GM12878 (cell line): ENCODE results near the gene LETM1. TPM values are rescaled to one million over a fixed set of nuclear protein-coding genes. Genes with fewer than 3 reads are reported as not detected.

Experiments
- ATAC-seq: fragments of 200-7000 bp; cut with Tn5 transposase; 3 replicates; pipeline ENCODE4 v1.9.1; 2020; ENCODE audit warnings: mild to moderate bottlenecking, moderate library complexity
- BruUV-seq: library from RNA; stranded (reverse); fragments of 400-500 nt; replicated peaks from 2 replicates; lab custom pipeline; 2021; lab: Mats Ljungman, UMichigan
- CTCF ChIA-PET: fragments of 300-600 bp; sonication (Branson Sonifier 250); formaldehyde crosslinking; extraction: SDS; loops from one replicate; lab custom pipeline; 2021; ENCODE audit warnings: inconsistent platforms; lab: Yijun Ruan, JAX
- POLR2A ChIA-PET: fragments of 350-600 bp; formaldehyde crosslinking; extraction: SDS; loops from one replicate; lab custom pipeline; 2021; ENCODE audit warnings: inconsistent platforms; lab: Charles Lee
- RAD21 ChIA-PET: fragments of 300-600 bp; sonication (Branson Sonifier 250); formaldehyde crosslinking; loops from one replicate; lab custom pipeline; 2023; ENCODE audit warnings: antibody characterized with exemption; ENCODE audit not compliant: unreplicated experiment; lab: Charles Lee
- SMC1A ChIA-PET: fragments of 300-600 bp; sonication (Branson Sonifier 250); formaldehyde crosslinking; loops from one replicate; lab custom pipeline; 2023; ENCODE audit not compliant: unreplicated experiment, uncharacterized antibody; lab: Charles Lee
- DNase-seq: peaks from one replicate; pipeline ENCODE4 v3.0.0-alpha.2; 2011; ENCODE audit warnings: low read depth, low spot score
- FAIRE-seq: peaks from 3 replicates; lab custom pipeline; 2011; peaks lifted over from hg19 to GRCh38; lab: Jason Lieb, UNC
- H2AFZ ChIP-seq: 2 replicates; pipeline ENCODE4 v1.6.0; 2011; ENCODE audit warnings: low read depth, low read length, control low read depth; ENCODE audit not compliant: control insufficient read depth
- H3K27ac ChIP-seq: 2 replicates; pipeline ENCODE4 v1.5.1; 2011; ENCODE audit warnings: control low read depth; ENCODE audit not compliant: control insufficient read depth, insufficient read depth
- H3K27me3 ChIP-seq, 2 experiments: replicated peaks in 1 of 2; 2 replicates each; pipeline versions ENCODE4 v1.6.0 to v1.6.1; 2011; ENCODE audit warnings: low read length in 1 of 2; ENCODE audit not compliant: control insufficient read depth in 2 of 2, insufficient read depth in 2 of 2
- H3K36me3 ChIP-seq, 2 experiments: 2 replicates each; pipeline ENCODE4 v1.5.1; 2011; ENCODE audit warnings: low read length in 1 of 2; ENCODE audit not compliant: control insufficient read depth in 2 of 2, insufficient read depth in 2 of 2
- H3K4me1 ChIP-seq: 2 replicates; pipeline ENCODE4 v1.6.1; 2011; ENCODE audit warnings: mild to moderate bottlenecking, low read length, moderate library complexity, mixed read lengths; ENCODE audit not compliant: control insufficient read depth, insufficient read depth
- H3K4me2 ChIP-seq: 2 replicates; pipeline ENCODE4 v1.6.0; 2011; ENCODE audit warnings: control low read depth; ENCODE audit not compliant: control insufficient read depth, insufficient read depth
- H3K4me3 ChIP-seq: fragments of 200-600 bp; sonication (generic); 2 replicates; pipeline ENCODE4 v1.5.1; 2016
- H3K79me2 ChIP-seq: 2 replicates; pipeline ENCODE4 v1.6.0; 2011; ENCODE audit warnings: low read length; ENCODE audit not compliant: control insufficient read depth, insufficient read depth
- H3K9ac ChIP-seq: 2 replicates; pipeline ENCODE4 v1.8.0; 2011; ENCODE audit warnings: low read length, control low read depth, mixed read lengths; ENCODE audit not compliant: control insufficient read depth, insufficient read depth
- H3K9me3 ChIP-seq: replicated peaks from 3 replicates; pipeline ENCODE4 v1.5.1; 2011; ENCODE audit warnings: mild to moderate bottlenecking, low read length; ENCODE audit not compliant: control insufficient read depth, insufficient read depth
- H4K20me1 ChIP-seq: 2 replicates; pipeline ENCODE4 v1.6.0; 2011; ENCODE audit not compliant: control insufficient read depth, insufficient read depth
- CEBPB ChIP-seq, 2 experiments: fragments of 150-350 bp in 1 of 2; IDR thresholded peaks; 2 replicates each; pipeline ENCODE4 v1.6.1; 2012 to 2014; ENCODE audit warnings: low read depth in 2 of 2, low read length in 2 of 2, borderline replicate concordance in 1 of 2, inconsistent platforms in 1 of 2
- RELB ChIP-seq: fragments of 450-650 bp; IDR thresholded peaks from 2 replicates; pipeline ENCODE4 v1.6.1; 2017; ENCODE audit warnings: low read depth, mild to moderate bottlenecking, moderate library complexity
- ZBTB4 ChIP-seq: fragments of 450-650 bp; formaldehyde crosslinking; IDR thresholded peaks from 2 replicates; pipeline ENCODE4 v1.4.0; 2022; ENCODE audit warnings: mild to moderate bottlenecking, moderate library complexity
- whole genome bisulfite sequencing: methylation state at CpG from one replicate; pipeline ENCODE4 v1.1.6; 2016; ENCODE audit warnings: low lambda C conversion rate; ENCODE audit not compliant: insufficient replicate concordance, insufficient coverage; ENCODE audit errors: missing lambda C conversion rate; 5-methylcytosine and 5-hydroxymethylcytosine counted together
- in situ Hi-C: fragments of 300-500 bp; cut with MboI; formaldehyde crosslinking; loops from 9 replicates; pipeline ENCODE4 v1.14.3; 2018; ENCODE audit warnings: mixed read lengths
- intact Hi-C: fragments of 100-400 bp; cut with micrococcal nuclease; formaldehyde crosslinking; loops from one replicate; pipeline ENCODE4 v1.14.2; 2022; ENCODE audit not compliant: unreplicated experiment
- polyA plus RNA-seq, 11 experiments: library from polyadenylated mRNA; depleted of rRNA in 4 of 11; unstranded in 6 of 11; stranded (reverse) in 5 of 11; fragments of >200 nt; fragmentation: Nextera tagmentation in 4 of 11; fragmentation: Illumina TruSeq in 1 of 11; extraction: Ambion mirVana in 4 of 11; extraction: Trizol in 1 of 11; gene quantifications; 1 replicate in 1 of 11; 2 replicates in 10 of 11; pipeline versions ENCODE4 v1.2.1 to v1.2.3, GENCODE V29; 2011 to 2016; ENCODE audit warnings: inconsistent platforms in 2 of 11, missing spikeins in 2 of 11, low read depth in 1 of 11
- total RNA-seq, 4 experiments: library from RNA; depleted of rRNA in 3 of 4; stranded (reverse); fragments of >200 nt in 3 of 4; fragmentation: Illumina TruSeq in 1 of 4; extraction: Trizol in 1 of 4; gene quantifications; 2 replicates each; pipeline versions ENCODE4 v1.2.1 to v1.2.3, GENCODE V29; 2013 to 2021
- TF ChIP-seq, protein P1 (sequence below): fragments of 450-650 bp; IDR thresholded peaks from 2 replicates; pipeline ENCODE4 v1.6.1; 2018; ENCODE audit warnings: borderline replicate concordance, mild to moderate bottlenecking; ENCODE audit not compliant: partially characterized antibody

Gene LETM1
- total and polyA plus RNA-seq, 10 of the 15 experiments (the other 5 are each of a cell fraction or from before 2014, with no cell fraction given) = 2.6 to 65.2 (median 30.2) TPM

DNA sequence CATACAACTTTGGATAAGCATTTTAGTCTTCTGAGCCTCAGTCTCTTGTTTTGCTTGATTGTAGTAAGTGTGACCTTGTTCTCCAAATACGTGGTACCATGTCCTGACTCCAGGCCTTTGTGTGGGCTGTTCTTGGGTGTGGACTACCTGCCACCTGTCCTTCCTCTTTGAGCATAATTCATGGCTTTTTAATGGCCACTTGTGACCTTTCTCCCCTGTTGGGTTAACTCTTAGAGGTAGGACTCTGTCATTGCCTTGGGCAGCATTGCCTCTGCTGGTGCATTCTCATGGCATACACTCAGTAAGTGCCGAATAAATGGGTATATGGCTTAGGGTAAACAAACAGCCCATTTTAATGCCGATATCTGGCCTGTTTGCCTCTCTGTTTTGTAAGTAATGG, 18.2 kb upstream of the LETM1 start (continued):
- TF ChIP-seq, protein P1, sequence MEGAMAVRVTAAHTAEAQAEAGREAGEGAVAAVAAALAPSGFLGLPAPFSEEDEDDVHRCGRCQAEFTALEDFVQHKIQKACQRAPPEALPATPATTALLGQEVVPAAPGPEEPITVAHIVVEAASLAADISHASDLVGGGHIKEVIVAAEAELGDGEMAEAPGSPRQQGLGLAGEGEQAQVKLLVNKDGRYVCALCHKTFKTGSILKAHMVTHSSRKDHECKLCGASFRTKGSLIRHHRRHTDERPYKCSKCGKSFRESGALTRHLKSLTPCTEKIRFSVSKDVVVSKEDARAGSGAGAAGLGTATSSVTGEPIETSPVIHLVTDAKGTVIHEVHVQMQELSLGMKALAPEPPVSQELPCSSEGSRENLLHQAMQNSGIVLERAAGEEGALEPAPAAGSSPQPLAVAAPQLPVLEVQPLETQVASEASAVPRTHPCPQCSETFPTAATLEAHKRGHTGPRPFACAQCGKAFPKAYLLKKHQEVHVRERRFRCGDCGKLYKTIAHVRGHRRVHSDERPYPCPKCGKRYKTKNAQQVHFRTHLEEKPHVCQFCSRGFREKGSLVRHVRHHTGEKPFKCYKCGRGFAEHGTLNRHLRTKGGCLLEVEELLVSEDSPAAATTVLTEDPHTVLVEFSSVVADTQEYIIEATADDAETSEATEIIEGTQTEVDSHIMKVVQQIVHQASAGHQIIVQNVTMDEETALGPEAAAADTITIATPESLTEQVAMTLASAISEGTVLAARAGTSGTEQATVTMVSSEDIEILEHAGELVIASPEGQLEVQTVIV = no peak

DNA sequence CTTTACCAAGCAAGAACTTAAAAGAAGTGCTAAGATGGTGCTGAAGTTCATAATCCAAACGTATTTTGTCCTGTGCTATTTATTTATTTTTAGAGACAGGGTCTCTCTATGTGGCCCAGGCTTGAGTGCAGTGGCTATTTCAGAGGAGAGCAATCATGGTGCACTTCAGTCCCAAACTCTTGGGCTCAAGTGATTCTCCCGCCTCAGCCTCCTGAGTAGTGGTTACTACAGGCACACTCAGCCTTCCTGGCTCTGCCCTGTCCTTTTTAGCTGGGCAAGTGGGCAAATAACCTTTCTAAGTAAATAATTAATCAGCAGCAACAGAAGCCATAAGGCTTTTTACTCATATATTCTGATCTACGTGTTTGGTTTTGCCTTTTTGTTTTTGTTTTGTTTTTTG, 17.8 kb upstream of the LETM1 start:
- WGBS = 35% methylated on average over 3 of the region's 3 CpGs
- Histone ChIP-seq H3K27ac (peak overlapping the region; percentile 33), H3K79me2 (peaks cover 75% of the 10 kb centered on the region), H3K36me3 (peaks cover 0 to 2% of the 10 kb centered on the region in 2 experiments; a peak in 3 of 4 replicates), H3K4me2 (peak overlapping the region; percentile 46), H3K9me3 (no peaks in the 10 kb centered on the region), H4K20me1 (no peaks in the 10 kb centered on the region; the same call in none of the 2 replicates), H3K4me1 (peaks cover 26% of the 10 kb centered on the region), H3K9ac (peak overlapping the region; percentile 88), H3K27me3 (no peaks in the 10 kb centered on the region), H2AFZ (no peak overlapping the region), H3K4me3 (peak overlapping the region; percentile 74; the same call in 1 of the 2 replicates)
- FAIRE-seq (no peak), DNase-seq (no peak), ATAC-seq (no peak)
- in situ Hi-C loops = no loop called here
- TF ChIP-seq ZBTB4 (no peak), CEBPB (IDR thresholded peaks at IDR 0.05; ENCODE audit: borderline replicate concordance in 1 of 2, low read depth in 2 of 2, low read length in 2 of 2) (no peak), RELB (no peak)
- ChIA-PET RAD21 (interaction anchor here (0.8 to 1.5 kb wide), 3 partner anchors 20 to 135 kb away, joined by 3 to 4 read pairs (median 3); partner anchors contain the start of gene NELFA), CTCF (interaction anchor here (1.2 to 2.7 kb wide), 4 partner anchors 12 to 181 kb away, joined by 3 to 17 read pairs (median 6); no protein-coding TSS in a partner anchor), POLR2A (interaction anchor here (0.9 to 3.3 kb wide), 5 partner anchors 10 to 41 kb away, joined by 3 to 10 read pairs (median 6); partner anchors contain the start of gene LETM1), SMC1A (interaction anchor here (1.4 to 2.1 kb wide), 3 partner anchors 9 to 40 kb away, joined by 5 to 17 read pairs (median 5); no protein-coding TSS in a partner anchor)
- no TSS peak for BruUV-seq
- intact Hi-C loops = loop anchor here (2.0 to 10.0 kb wide), 3 partner anchors 25 to 541 kb away; partner anchors contain the start of genes CFAP99, SLBP and ZFYVE28
